Fibroblast of mammary gland (primary cell): ENCODE results near the gene ZBTB48.
"Not testable (repeated sequence)": the region's sequence is repeated elsewhere in the genome, so short reads cannot be mapped to it uniquely, and the experiment has no call there.

Source experiments
- DNase-seq: peaks from one replicate; pipeline ENCODE4 v3.0.0-alpha.2; 2010; ENCODE audit warnings: low read depth
- H3K4me3 ChIP-seq: 2 replicates; pipeline ENCODE4 v1.5.1; 2011; ENCODE audit warnings: low read depth, mild to moderate bottlenecking, low read length, moderate library complexity; ENCODE audit not compliant: control insufficient read depth
- CTCF ChIP-seq: conservative IDR thresholded peaks from 2 replicates; pipeline ENCODE4 v1.5.1; 2011; ENCODE audit warnings: low read depth, low read length, inconsistent platforms; ENCODE audit not compliant: control insufficient read depth, insufficient read depth

ZBTB48 gene

GRCh38 chr1:6635161-6635909 lies 55.5 kb downstream of the ZBTB48 start:
- TF ChIP-seq CTCF = no peak
- no peak for DNase-seq
- no peak overlapping the region for H3K4me3 ChIP-seq

- TF ChIP-seq CTCF = no peak
- no peak for DNase-seq
- no peak overlapping the region for H3K4me3 ChIP-seq
These were observed 56.3 kb downstream of the ZBTB48 start for GRCh38 chr1:6635910-6636760.

GRCh38 chr1:6636778-6637177 lies 57.0 kb downstream of the ZBTB48 start:
- DNase-seq, H3K4me3 ChIP-seq: not testable (repeated sequence)

GRCh38 chr1:6637770-6638169 lies 58.0 kb downstream of the ZBTB48 start:
- no peak for DNase-seq
- no peak overlapping the region for H3K4me3 ChIP-seq
- no peak for TF ChIP-seq CTCF

GRCh38 chr1:6638226-6638625 lies 58.4 kb downstream of the ZBTB48 start:
- no peak overlapping the region for H3K4me3 ChIP-seq
- peak; percentile 87 for DNase-seq
- TF ChIP-seq CTCF = no peak
